ENCODE data around the gene SMYD5.

Gene SMYD5

GRCh38 chr2:73243884-73244570 is 30.0 kb downstream of the SMYD5 start:
- TF ChIP-seq CTCF (IDR thresholded peaks at IDR 0.05; ENCODE audit: low read depth, low read length) = no peak
- no peak overlapping the region for H3K4me3 ChIP-seq (ENCODE audit: low read depth, low read length)

- no peak overlapping the region for H3K4me3 ChIP-seq (ENCODE audit: low read depth, low read length)
- TF ChIP-seq CTCF (IDR thresholded peaks at IDR 0.05; ENCODE audit: low read depth, low read length) = no peak
Observed at GRCh38 chr2:73244580-73244979, 30.5 kb downstream of the SMYD5 start.

- no peak for TF ChIP-seq CTCF (IDR thresholded peaks at IDR 0.05; ENCODE audit: low read depth, low read length)
- H3K4me3 ChIP-seq (ENCODE audit: low read depth, low read length) = no peak overlapping the region
Observed at GRCh38 chr2:73246850-73247249, 32.8 kb downstream of the SMYD5 start.

GRCh38 chr2:73249636-73250035 is 35.6 kb downstream of the SMYD5 start:
- no peak for TF ChIP-seq CTCF (IDR thresholded peaks at IDR 0.05; ENCODE audit: low read depth, low read length)
- H3K4me3 ChIP-seq (ENCODE audit: low read depth, low read length) = no peak overlapping the region

- no peak for TF ChIP-seq CTCF (IDR thresholded peaks at IDR 0.05; ENCODE audit: low read depth, low read length)
- no peak overlapping the region for H3K4me3 ChIP-seq (ENCODE audit: low read depth, low read length)
Observed at GRCh38 chr2:73250872-73251846, 37.1 kb downstream of the SMYD5 start.

- TF ChIP-seq CTCF (IDR thresholded peaks at IDR 0.05; ENCODE audit: low read depth, low read length) = no peak
- H3K4me3 ChIP-seq (ENCODE audit: low read depth, low read length) = no peak overlapping the region
Observed at GRCh38 chr2:73252238-73253027, 38.4 kb downstream of the SMYD5 start.

Data from WI38 (cell line).